IMR-90 (cell line): ENCODE measurements around the gene RELCH.

ENCODE experiments used
- BHLHE40 ChIP-seq: fragments of 150-350 bp; IDR thresholded peaks from 2 replicates; pipeline ENCODE4 v1.6.1; 2016; ENCODE audit warnings: mild to moderate bottlenecking, low read depth, low read length
- CTCF ChIP-seq: conservative IDR thresholded peaks from 2 replicates; pipeline ENCODE4 v1.5.1; 2012; ENCODE audit warnings: mild to moderate bottlenecking, low read depth, low read length, improper control_type of control experiment
- FOS ChIP-seq: fragments of 150-350 bp; IDR thresholded peaks from 2 replicates; pipeline ENCODE4 v1.6.1; 2016; ENCODE audit warnings: low read depth, low read length
- MAZ ChIP-seq: IDR thresholded peaks from 2 replicates; pipeline ENCODE4 v1.6.1; 2012; ENCODE audit warnings: low read depth, mild to moderate bottlenecking, low read length, improper control_type of control experiment, moderate library complexity, borderline replicate concordance
- POLR2A ChIP-seq: IDR thresholded peaks from 2 replicates; pipeline ENCODE4 v1.6.1; 2012; ENCODE audit warnings: mild to moderate bottlenecking, low read depth, low read length
- RFX5 ChIP-seq: IDR thresholded peaks from 2 replicates; pipeline ENCODE4 v1.8.0; 2012; ENCODE audit warnings: low read depth, mild to moderate bottlenecking, low read length, moderate library complexity
- SMC3 ChIP-seq: fragments of 150-350 bp; IDR thresholded peaks from 2 replicates; pipeline ENCODE4 v1.6.1; 2016; ENCODE audit warnings: low read depth, mild to moderate bottlenecking, antibody characterized with exemption, low read length, moderate library complexity

GRCh38 chr18:62242955-62243354 is 55.9 kb downstream of the RELCH start:
- TF ChIP-seq POLR2A = no peak
- no peak for TF ChIP-seq CTCF
- TF ChIP-seq BHLHE40 = no peak
- TF ChIP-seq FOS = no peak
- no peak for TF ChIP-seq RFX5
- TF ChIP-seq SMC3 = no peak
- no peak for TF ChIP-seq MAZ
